HL-60/S4 (cell line): ENCODE data around the gene ALG5.

Source experiments
- in situ Hi-C: fragments of 300-500 bp; cut with MboI; formaldehyde crosslinking; loops from 2 replicates; pipeline ENCODE4 v1.14.3; 2022; ENCODE audit warnings: low sequenced_read_pairs

The ALG5 gene, protein sequence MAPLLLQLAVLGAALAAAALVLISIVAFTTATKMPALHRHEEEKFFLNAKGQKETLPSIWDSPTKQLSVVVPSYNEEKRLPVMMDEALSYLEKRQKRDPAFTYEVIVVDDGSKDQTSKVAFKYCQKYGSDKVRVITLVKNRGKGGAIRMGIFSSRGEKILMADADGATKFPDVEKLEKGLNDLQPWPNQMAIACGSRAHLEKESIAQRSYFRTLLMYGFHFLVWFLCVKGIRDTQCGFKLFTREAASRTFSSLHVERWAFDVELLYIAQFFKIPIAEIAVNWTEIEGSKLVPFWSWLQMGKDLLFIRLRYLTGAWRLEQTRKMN

DNA sequence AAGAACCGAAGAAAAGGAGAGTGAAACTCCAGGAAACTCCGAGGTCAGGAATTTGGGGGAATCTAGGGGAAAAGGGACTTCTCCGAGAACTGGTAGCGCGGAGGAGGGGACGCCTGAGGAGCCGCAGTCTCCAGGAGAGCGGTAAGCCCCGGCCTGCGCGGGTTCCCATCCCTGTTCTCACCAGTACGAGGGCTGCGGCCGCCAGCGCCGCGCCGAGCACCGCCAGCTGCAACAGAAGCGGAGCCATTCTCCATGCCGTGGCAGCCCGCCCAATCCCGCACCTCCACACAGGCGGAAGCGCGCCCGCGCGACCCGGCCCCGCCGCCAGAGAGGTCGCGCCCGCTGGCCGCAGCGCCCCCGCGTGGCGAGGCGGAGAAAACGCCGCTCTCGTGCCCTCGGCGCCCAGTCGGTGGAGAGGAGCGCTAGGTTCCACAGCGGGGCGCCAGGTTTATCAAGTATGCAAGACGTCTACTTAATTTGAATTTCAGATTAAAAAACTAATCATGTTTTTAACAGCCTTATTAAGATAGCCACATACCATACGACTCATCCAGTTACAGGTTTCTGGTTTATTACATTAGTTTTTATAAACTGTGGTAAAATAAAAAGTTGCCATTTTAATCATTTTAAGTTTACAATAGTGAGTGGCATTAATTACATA, at the start of gene ALG5:
ALG5 (minus strand) TSS at position 287 of the 661 bp plus-strand sequence; CDS start at position 247, 40 bp downstream.
- in situ Hi-C loops = loop anchor here (25.0 kb wide), 1 partner anchor 562 kb away; the partner anchor contains the start of gene CCNA1

DNA sequence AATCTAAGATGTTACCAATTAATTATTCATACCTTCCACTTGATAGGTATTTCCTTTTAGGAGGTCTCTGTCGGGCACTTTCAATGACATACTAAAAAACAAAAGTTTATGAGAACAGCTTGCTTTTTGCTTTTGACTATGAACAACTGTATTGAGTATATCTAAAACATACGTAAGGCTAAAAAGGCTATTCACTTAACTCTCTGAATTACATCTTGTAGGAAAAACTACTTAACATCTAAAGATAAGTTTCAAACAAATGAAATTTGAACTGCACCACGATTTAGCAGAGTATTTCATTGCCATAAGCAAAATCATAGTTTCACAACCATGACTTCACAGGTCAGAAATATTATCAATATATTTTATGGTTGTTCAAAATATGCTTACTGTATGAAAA, 48.7 kb upstream of the ALG5 start:
- in situ Hi-C loops = no loop called here

DNA sequence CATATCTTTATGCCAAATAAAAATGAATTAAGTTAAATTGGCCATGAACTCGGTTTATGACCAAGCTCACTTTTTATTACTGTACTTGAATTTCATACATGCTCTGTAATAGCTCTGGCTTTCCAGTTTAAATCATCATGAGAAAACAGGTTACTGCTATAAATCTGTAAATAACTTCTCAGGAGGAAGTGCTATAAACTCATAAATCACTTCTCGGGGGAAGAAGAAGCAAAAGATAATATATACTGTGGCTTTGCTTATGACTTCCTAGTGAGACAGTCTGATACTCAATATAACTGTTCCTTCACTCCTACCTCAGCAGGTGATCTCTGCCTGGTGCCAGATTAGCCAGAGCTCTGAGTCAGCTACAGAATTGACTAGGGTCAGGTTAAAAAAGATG, 47.9 kb upstream of the ALG5 start:
- in situ Hi-C loops = no loop called here

DNA sequence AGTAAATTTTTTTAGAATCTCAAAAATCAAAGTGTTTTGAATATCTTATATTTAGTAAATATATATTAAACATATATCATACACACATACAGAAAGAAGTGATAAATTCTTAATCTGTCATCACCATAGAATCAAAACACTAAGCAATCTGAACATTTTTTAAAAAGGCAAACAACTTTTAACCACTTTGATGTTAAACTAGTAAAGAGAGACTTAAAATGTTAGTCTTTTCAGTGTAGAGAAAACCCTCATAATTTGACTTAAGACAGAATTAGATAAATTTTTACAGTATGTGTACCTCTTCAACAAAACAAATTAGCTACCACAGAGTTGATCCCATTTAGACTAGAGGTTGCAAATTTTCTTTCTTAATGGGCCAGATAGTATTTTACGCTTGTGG, 46.9 kb upstream of the ALG5 start:
- in situ Hi-C loops = no loop called here

DNA sequence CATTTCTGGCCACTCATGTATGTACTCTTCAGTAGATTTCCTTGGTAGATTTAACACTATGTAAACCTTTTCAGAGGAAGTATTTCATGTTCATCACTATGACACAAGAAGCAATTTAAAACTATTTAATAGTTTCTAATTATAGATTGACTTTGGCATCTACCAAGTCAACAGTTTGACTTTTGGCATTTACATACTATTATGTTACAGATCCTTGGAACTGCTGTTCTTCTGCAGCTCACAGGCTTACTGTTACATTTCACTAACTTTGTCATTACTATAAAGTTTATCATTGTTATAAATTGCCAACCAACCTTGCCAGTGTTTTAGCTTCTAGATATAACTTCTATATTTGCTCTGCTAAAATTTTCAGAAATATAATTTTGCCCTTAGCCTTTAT, 41.6 kb upstream of the ALG5 start:
- in situ Hi-C loops = no loop called here

DNA sequence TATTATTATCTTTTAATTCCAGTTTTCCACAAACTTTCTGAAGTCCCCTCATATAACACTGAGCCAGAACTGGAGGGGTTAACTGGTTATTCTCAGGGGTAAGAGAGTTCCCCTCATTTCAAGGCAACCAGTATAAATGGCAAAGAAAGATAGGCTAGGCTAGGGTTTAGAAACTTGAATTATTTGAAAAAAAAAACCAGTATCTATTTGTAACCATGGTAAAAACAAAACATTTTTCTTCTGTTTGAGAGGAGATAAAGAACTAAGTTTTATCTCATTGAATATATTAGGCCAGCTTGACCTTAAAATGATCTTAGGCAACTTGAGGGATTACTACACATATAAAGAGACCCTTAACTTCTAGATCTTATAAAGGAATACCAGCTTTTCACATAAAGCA, 40.8 kb upstream of the ALG5 start:
- in situ Hi-C loops = no loop called here

DNA sequence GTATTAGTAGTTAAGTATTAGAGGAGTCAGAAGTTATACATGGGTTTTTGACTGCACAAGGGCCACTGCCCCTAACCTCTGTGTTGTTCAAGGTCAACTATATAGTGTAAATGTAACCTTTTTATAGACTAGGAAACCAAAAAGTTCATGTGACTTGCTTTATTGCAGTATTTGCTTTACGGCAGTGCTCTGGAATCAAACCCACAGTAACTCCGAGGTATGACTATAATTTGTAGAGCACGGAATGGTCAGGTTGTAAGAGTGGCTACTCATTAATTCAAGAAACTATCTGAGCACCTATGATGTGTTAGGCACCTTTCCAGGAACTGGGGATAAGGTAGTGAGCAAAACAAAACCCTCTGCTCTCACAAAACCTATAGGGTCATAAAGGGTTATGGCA, 38.1 kb upstream of the ALG5 start:
- in situ Hi-C loops = no loop called here

DNA sequence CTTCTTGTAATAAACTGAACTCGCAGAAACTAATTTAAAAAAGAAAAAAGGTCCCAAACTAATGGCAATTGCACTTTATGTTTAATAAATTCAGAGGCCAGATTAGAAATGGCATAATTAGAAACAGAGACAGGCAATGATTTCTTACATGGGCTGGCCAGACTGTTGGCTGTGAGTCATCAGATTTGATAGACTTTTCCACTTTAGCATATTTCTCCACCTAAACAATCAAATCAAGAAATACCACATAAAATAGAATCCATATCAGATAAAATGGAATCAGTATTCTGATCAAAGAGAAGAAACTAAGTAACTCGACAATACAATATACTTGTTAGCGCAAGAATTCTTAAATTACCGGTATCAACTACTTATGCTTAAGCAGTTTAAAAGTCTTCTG, 30.5 kb upstream of the ALG5 start:
- in situ Hi-C loops = no loop called here

DNA sequence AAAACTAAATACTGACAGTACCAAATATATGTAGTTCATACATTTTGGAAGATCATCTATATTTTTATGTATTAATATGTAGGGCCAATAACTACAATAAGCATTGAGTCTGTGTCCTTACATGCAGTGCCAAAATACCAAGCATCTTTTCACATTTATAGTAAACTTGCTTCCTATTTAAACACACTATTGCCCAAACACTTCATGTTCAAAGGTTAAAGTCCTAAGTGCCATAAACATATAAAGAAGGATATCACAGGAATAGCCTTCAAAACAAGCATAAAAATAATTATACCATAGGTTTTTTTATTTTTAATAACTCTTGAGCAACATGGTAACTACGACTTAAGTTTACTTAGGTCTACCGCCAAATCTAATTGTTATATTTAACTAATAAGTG, 28.5 kb upstream of the ALG5 start:
- in situ Hi-C loops = no loop called here

DNA sequence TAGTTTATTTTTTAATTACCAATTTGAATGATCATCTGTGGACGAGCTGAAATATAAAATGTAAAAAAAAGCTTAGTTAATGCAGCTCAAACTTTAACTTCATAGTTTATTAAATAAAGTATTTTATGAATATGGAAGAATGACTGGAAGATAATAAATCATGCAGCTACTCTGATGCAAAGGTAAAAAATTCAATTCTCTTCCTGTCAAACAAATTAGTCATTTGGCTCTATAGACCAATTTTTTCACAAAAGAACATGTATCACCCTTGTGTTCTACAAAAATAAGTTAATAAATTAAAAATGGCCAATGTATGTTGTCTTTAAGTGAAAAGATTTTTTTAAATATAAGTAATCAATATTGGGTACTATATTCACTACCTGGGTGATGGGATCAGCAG, 27.6 kb upstream of the ALG5 start:
- in situ Hi-C loops = no loop called here

DNA sequence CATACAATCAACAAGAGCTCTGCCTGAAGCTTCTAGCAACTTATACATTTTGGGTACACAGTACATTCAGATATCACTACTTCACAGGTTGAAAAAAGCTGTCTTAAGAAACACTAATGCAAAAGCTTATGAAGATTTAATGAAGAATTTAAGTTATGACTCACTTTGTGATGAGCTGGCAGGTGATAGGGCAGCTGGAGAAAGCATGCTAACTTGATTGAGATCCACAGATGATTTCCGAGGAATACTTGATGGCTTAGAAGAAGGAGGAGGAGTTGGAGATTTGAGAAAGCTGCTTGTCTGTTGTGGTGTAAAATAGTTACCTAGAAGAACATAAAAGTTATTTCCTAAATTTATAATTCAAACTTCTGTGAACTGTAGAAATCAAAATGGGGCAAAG, 24.7 kb upstream of the ALG5 start:
- in situ Hi-C loops = no loop called here

DNA sequence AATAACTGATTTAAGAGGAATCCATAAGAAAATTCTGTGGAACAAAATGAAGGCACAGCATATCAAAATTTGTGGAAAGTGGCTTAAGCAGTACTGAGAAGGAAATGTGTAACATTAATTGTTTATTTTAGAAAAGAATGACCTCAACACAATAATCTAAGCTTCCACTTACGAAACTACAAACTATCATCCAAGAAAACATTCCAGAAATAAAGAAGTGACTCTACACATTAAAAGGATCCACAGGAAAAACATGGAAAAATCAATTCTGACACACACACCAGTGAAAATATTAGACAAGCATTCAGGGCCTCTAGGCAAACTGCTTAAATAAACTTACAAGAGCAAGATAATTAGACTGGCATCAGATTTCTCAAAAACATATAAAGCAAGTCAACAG, 15.5 kb upstream of the ALG5 start:
- in situ Hi-C loops = no loop called here

DNA sequence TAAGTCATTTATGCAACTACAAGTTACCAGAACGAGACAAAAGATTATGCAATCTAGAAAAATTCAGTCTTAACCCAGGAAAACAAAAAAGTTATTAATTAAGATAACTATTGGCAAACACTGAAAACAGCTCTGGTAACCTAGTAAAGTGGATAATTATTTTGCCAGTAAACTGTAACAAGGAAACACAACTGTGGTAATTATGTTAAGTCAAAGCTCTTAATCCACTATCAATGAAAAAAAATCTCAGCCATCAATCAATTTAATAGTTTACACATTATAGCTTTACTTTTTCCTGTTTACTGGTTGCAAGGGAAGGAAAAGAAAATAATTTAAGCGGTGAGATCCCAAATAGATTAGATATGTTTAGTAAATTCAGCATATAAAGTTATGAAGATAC, 12.6 kb upstream of the ALG5 start:
- in situ Hi-C loops = no loop called here

DNA sequence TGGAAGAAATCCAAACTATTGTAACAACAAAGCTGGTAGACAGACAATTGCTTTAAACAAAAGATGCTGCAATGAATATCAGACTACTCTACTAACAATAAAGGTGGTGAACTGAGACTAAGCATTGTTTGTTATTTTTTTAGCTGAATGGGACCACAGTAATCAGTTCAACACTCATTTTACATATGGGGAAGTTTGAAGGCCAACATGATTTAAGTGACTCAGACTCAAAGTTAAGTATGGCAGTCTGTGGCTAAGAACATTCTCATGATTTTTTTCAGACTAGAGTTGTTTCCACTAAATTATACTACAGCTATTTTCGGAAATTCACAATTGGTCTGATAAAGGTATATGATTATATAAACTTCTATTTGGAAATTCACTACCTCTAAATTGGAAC, 11.9 kb upstream of the ALG5 start:
- in situ Hi-C loops = no loop called here

DNA sequence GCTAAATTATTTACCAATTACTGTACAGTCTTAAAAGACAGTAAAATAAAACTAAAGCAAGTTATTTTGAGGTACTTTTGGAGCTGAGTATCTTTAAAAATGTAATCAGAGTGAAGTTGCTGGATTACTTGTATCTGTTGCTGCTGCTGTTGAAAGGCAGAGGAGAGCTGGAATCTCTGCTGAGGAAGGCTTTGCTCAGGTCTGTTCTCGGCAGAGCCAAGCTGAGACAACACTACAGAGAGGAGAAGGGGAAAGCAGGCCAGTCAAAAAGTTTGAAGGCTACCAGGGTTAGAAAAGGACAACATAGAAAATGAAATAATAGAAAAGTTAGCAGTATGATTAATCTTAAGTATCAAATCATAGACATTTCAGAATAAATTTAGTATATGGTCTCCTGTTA, 11.3 kb upstream of the ALG5 start:
- in situ Hi-C loops = no loop called here

DNA sequence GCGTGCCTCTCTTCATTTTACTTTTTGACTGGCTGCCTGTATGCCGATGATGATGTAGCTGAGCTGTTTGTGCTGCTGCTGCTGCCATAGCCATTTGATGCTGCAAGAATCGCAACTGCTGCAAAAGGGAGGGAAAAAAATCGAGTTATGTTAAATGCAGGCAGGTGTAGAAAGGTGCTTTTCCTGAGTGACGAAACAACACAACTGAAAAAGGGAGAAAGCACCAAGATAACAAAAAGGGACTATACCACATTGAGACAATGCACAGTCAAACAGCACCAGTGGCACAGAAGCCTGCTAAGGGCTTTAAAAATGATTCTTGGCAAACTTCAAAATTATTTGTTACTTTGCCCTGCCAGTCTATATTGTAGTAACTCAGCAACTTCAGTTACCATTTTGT, 10.6 kb upstream of the ALG5 start:
- in situ Hi-C loops = no loop called here

DNA sequence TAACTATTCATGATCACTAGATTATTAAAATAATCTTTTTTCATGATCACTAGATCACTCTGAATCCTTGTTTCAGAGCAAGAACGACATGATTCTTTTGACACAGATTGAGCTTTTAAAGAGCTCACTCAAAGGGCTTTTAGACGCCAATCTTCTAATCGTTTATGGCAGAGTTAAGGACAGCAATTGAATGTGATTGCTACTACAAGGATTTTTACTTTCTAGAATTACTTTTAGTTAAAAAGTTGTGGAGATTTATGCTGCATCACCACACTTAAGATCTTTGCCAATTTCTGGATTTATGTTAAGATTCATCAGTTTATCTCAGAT, 2.7 kb upstream of the ALG5 start:
- in situ Hi-C loops = no loop called here

DNA sequence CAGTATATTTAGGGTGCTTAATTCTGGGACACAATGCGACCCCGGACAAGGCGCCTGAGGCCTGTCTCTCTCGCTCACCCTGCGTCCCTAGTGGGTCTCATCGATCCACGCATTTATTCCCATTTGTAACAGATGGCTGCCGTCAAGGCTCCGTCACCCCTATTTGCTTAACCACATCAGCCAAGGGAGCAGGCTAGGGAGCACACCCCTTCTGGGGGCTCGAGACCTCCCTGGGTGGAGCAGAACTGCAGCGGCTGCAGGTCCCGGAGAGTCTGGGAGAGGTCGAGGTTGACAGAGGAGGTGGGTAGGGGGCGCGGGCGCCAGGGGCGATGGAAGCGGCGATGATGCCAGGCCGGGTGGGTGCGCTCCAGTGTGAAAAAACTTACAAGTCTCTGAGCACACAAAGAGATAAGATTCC, 507 bp downstream of the ALG5 start:
- in situ Hi-C loops = loop anchor here (25.0 kb wide), 1 partner anchor 561 kb away; the partner anchor contains the start of gene CCNA1

DNA sequence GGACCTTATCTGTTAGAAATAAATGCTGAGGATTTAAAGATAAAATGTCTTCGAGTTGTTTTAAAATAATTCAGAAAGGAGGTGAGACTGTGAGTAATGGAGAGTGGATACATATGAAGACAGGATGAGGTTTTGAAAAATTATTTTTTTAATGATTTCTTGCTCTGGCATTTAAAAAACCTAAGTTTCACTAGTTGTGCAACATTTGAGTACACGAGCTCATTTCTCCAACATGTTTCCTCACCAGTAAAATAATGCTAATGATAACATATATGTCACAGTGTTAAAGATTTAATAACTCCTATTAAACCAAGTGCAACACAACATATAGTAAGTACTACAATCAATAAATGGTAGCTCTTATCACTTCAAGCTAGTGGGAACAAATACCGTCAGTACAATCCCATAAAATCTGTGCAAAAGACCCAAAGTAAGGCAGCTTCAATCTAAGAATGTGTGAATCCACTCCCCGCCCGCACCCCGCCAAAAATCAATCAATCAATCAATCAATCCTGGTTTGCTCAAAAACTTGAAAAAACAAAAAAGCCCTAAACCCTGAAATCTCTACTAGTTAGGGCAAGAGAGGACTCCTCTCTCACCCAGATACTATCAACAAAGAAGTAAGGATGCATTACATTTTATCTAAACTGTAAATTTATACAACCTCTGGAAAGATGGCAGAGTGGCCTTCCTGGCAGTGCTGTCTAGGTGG, 1.3 kb downstream of the ALG5 start:
- in situ Hi-C loops = loop anchor here (25.0 kb wide), 1 partner anchor 561 kb away; the partner anchor contains the start of gene CCNA1

DNA sequence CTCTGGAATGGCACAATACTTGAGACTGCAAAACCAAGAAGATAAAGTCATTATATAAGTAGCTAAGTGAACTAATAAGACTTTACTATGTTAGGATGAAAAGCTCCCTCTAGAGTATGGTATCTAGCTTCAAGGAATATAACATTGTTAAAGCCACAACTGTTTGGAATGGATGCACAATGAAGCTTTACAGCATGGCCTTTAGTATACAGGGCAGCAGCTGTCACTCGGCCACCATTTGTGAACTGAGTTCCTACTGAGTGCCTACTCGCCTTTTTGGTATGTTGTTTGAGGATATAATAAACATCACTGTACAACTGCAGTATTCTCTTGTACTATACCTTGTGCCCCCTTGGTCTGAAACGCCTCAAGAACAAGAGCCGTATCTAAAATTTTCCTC, 6.8 kb downstream of the ALG5 start:
- in situ Hi-C loops = loop anchor here (25.0 kb wide), 1 partner anchor 555 kb away; the partner anchor contains the start of gene CCNA1

DNA sequence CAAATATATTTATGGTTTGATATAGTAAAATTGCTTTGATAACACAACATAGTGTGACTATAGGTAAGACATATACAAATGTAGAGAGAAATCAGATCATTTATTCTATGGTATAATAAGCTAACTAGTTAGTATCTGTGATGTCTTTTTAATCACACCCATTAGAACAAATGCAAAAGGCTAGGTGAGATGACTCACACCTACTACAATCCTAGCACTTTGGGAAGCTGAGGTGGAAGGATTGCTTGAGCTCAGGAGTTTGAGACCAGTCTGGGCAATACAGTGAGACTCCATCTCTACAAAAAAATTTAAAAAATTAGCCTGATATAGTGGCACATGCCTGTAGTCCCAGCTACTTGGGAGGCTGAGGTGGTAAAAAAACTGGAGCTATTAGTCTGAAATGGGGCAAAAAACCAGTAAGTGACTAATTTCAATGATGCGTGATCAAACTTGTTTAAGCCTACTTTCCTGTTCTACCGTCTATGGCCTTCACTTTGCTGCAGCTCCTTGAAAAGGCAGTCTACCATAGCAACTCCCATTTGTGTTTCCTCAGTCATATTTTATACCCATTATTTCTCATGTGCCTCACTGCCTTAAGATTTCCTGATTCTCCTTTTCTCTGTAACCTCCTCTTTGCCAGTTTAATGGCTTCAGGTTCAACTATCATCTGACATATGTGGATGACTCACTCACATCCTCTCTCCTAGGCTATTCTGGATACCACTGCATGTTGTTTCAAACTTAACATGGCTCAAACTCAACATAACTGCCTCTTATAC, 12.5 kb downstream of the ALG5 start:
- in situ Hi-C loops = loop anchor here (25.0 kb wide), 1 partner anchor 549 kb away; the partner anchor contains the start of gene CCNA1
